SK-N-SH (cell line): ENCODE results near the gene RCAN3. TPM values are rescaled to one million over a fixed set of nuclear protein-coding genes. Genes with fewer than 3 reads are reported as not detected.

Experiments
- CTCF ChIA-PET: fragments of 300-600, 350-600 bp; formaldehyde crosslinking; extraction: SDS; loops from one replicate; lab custom pipeline; 2021; lab: Yijun Ruan, JAX
- POLR2A ChIA-PET: fragments of 350-600 bp; sonication (Branson Sonifier 250); formaldehyde crosslinking; extraction: SDS; loops from one replicate; lab custom pipeline; 2020; ENCODE audit warnings: antibody characterized with exemption, inconsistent platforms; lab: Yijun Ruan, JAX
- DNase-seq: peaks from one replicate; pipeline ENCODE4 v3.0.0; 2012
- H2AFZ ChIP-seq: fragments of 200-600 bp; sonication (generic); 2 replicates; pipeline ENCODE4 v1.8.1; 2016; ENCODE audit warnings: antibody characterized with exemption, mild to moderate bottlenecking, low read depth
- H3F3A ChIP-seq: fragments of 200-600 bp; sonication (generic); replicated peaks from 2 replicates; pipeline ENCODE3; 2016; ENCODE audit warnings: antibody characterized with exemption, mild to moderate bottlenecking; ENCODE audit not compliant: insufficient read depth
- H3K27ac ChIP-seq, 2 experiments: fragments of 200-500 bp in 1 of 2; fragments of 200-600 bp in 1 of 2; sonication (Bioruptor generic) in 1 of 2; sonication (generic), shearing (Covaris generic) in 1 of 2; 2 replicates each; pipeline versions ENCODE4 v1.5.1 to v1.6.1; 2014 to 2016; ENCODE audit warnings: low read depth in 2 of 2, inconsistent platforms in 1 of 2, low read length in 1 of 2, mild to moderate bottlenecking in 1 of 2, mixed read lengths in 1 of 2
- H3K27me3 ChIP-seq: fragments of 200-600 bp; sonication (generic), shearing (Covaris generic); 2 replicates; pipeline ENCODE4 v1.6.1; 2016; ENCODE audit warnings: mixed run types; ENCODE audit not compliant: insufficient read depth
- H3K36me3 ChIP-seq, 2 experiments: fragments of 200-500 bp in 1 of 2; fragments of 200-600 bp in 1 of 2; sonication (Bioruptor generic) in 1 of 2; sonication (generic) in 1 of 2; replicated peaks in 1 of 2; 2 replicates each; pipeline versions ENCODE3 to v1.5.1; 2014 to 2016; ENCODE audit warnings: low read length in 1 of 2, mild to moderate bottlenecking in 1 of 2; ENCODE audit not compliant: insufficient read depth in 2 of 2, control insufficient read depth in 1 of 2
- H3K4me1 ChIP-seq, 2 experiments: fragments of 200-500 bp in 1 of 2; fragments of 200-600 bp in 1 of 2; sonication (Bioruptor generic) in 1 of 2; sonication (generic), shearing (Covaris generic) in 1 of 2; 2 replicates each; pipeline versions ENCODE4 v1.5.1 to v1.6.1; 2014 to 2016; ENCODE audit warnings: low read depth in 1 of 2, low read length in 1 of 2, mixed run types in 1 of 2; ENCODE audit not compliant: insufficient read depth in 2 of 2, control insufficient read depth in 1 of 2
- H3K4me2 ChIP-seq: fragments of 200-600 bp; sonication (generic), shearing (Covaris generic); 2 replicates; pipeline ENCODE4 v1.6.1; 2017; ENCODE audit warnings: mixed run types
- H3K4me3 ChIP-seq, 2 experiments: fragments of 200-500 bp in 1 of 2; fragments of 200-600 bp in 1 of 2; sonication (Bioruptor generic) in 1 of 2; sonication (generic), shearing (Covaris generic) in 1 of 2; 2 replicates each; pipeline versions ENCODE4 v1.5.1 to v1.8.1; 2014 to 2016; ENCODE audit warnings: low read depth in 2 of 2, inconsistent platforms in 1 of 2, low read length in 1 of 2, mild to moderate bottlenecking in 1 of 2, mixed read lengths in 1 of 2, moderate library complexity in 1 of 2
- H3K79me2 ChIP-seq: fragments of 200-600 bp; sonication (generic); 2 replicates; pipeline ENCODE4 v1.8.1; 2017; ENCODE audit warnings: mild to moderate bottlenecking; ENCODE audit not compliant: insufficient read depth
- H3K9ac ChIP-seq: fragments of 200-600 bp; sonication (generic); 2 replicates; pipeline ENCODE4 v1.6.1; 2017; ENCODE audit warnings: mixed run types
- H3K9me2 ChIP-seq: fragments of 200-600 bp; sonication (generic); 2 replicates; pipeline ENCODE4 v1.6.1; 2017; ENCODE audit warnings: mixed run types
- H3K9me3 ChIP-seq: fragments of 200-600 bp; sonication (generic); 2 replicates; pipeline ENCODE4 v1.6.1; 2017; ENCODE audit warnings: mixed run types, mild to moderate bottlenecking, moderate library complexity
- H4K20me1 ChIP-seq: fragments of 200-600 bp; sonication (generic); 2 replicates; pipeline ENCODE4 v1.6.1; 2017; ENCODE audit warnings: mild to moderate bottlenecking, mixed run types; ENCODE audit not compliant: insufficient read depth
- EZH2phosphoT487 ChIP-seq: fragments of 200-600 bp; sonication (generic); IDR thresholded peaks from 2 replicates; pipeline ENCODE4 v1.6.1; 2017; ENCODE audit warnings: low read depth, mixed run types, mild to moderate bottlenecking, antibody characterized with exemption, moderate library complexity, borderline replicate concordance
- FOSL2 ChIP-seq: IDR thresholded peaks from 2 replicates; pipeline ENCODE4 v1.4.0; 2012; ENCODE audit warnings: low read depth, mild to moderate bottlenecking, moderate library complexity, borderline replicate concordance
- GABPA ChIP-seq: IDR thresholded peaks from 2 replicates; pipeline ENCODE4 v1.4.0; 2012; ENCODE audit warnings: low read depth, mild to moderate bottlenecking
- GATA2 ChIP-seq: sonication (generic); formaldehyde crosslinking; IDR thresholded peaks from 2 replicates; pipeline ENCODE4 v1.5.0; 2020; ENCODE audit warnings: mild to moderate bottlenecking, missing genetic modification reagents
- SMC3 ChIP-seq: IDR thresholded peaks from 2 replicates; pipeline ENCODE4 v1.6.1; 2012; ENCODE audit warnings: low read depth, low read length, improper control_type of control experiment
- YY1 ChIP-seq: IDR thresholded peaks from 2 replicates; pipeline ENCODE4 v1.4.0; 2012; ENCODE audit warnings: low read depth, mild to moderate bottlenecking
- WGBS: methylation state at CpG from one replicate; pipeline ENCODE4 v1.1.6; 2017; ENCODE audit warnings: low lambda C conversion rate; 5-methylcytosine and 5-hydroxymethylcytosine counted together
- polyA plus RNA-seq, 3 experiments: library from polyadenylated mRNA; depleted of rRNA; stranded (reverse); fragments of >200 nt; gene quantifications; 2 replicates each; pipeline ENCODE4 v1.2.3, GENCODE V29; 2012
- TF ChIP-seq, protein P1 (sequence below): fragments of 200-600 bp; sonication (generic); IDR thresholded peaks from 2 replicates; pipeline ENCODE4 v1.6.1; 2017; ENCODE audit warnings: antibody characterized with exemption, mild to moderate bottlenecking, moderate library complexity
- TF ChIP-seq, protein P2 (sequence below): IDR thresholded peaks from 2 replicates; pipeline ENCODE4 v1.6.1; 2012; ENCODE audit warnings: mild to moderate bottlenecking, low read depth, low read length, moderate library complexity
- TF ChIP-seq, protein P3 (sequence below): IDR thresholded peaks from 2 replicates; pipeline ENCODE4 v1.4.0; 2012; ENCODE audit warnings: low read depth, borderline replicate concordance

RCAN3 gene
- polyA plus RNA-seq, 1 of the 3 experiments (the other 2 are of a cell fraction) = 4.8 TPM

DNA sequence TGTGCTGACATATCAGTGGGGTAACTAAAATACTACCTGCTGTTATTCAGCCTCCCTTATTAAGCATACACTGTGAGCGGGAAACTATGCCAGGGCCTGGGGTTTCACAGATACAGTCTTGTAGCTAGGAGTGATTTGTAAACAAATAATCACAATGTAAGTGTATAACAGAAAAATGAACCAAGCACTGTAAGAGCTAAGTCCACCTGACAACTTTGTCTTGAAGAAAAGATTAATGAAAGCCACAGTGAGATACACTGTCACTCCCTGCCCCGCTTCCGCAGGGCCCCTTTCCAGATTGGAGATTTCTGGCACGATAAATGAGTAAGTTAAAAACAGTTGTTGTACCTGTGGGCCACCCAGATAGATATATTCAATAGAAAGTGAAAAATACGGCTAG is 4.8 kb downstream of the RCAN3 start:
- CTCF ChIA-PET = no interaction called here
- H3K9me2 ChIP-seq = no peaks in the 10 kb centered on the region
- no peak overlapping the region for H3K4me2 ChIP-seq
- H3K4me3 ChIP-seq = no peak overlapping the region
- peaks cover 0 to 5% of the 10 kb centered on the region in 2 experiments for H3K36me3 ChIP-seq
- no peak overlapping the region for H3K27ac ChIP-seq
- no peaks in the 10 kb centered on the region for H4K20me1 ChIP-seq
- no peak overlapping the region for H3K9ac ChIP-seq
- H2AFZ ChIP-seq = no peak overlapping the region
- peaks cover 4% of the 10 kb centered on the region for H3F3A ChIP-seq
- DNase-seq = no peak
- no peaks in the 10 kb centered on the region for H3K27me3 ChIP-seq
- POLR2A ChIA-PET = no interaction called here
- no peaks in the 10 kb centered on the region for H3K9me3 ChIP-seq
- peaks cover 37% of the 10 kb centered on the region for H3K79me2 ChIP-seq
- no peak for TF ChIP-seq FOSL2
- TF ChIP-seq YY1 = no peak
- peaks cover 0 to 3% of the 10 kb centered on the region in 2 experiments; a peak in 1 of 4 replicates for H3K4me1 ChIP-seq
- WGBS = 96% methylated on average over 5 of the region's 5 CpGs

DNA sequence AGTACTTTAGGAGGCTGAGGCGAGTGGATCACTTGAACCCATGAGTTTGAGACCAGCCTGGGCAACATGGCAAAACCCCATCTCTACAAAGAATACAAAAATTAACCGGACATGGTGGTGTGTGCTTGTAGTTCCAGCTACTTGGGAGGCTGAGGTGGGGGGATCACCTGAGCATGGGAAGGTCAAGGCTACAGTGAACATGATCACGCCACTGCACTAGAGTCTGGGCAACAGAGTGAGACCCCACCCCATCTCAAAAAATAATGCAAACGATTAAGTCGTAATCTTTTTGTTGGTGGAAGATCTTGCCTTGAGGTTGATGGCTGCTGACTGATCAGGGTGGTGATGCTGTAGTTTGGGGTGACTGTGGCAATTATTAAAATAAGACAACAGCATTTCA is 6.3 kb downstream of the RCAN3 start:
- Histone ChIP-seq H3K36me3 (peaks cover 0 to 5% of the 10 kb centered on the region in 2 experiments), H3K79me2 (peaks cover 29% of the 10 kb centered on the region), H3K9me3 (no peaks in the 10 kb centered on the region), H3K9ac (no peak overlapping the region), H3K27ac (no peak overlapping the region)
- TF ChIP-seq GABPA (no peak), SMC3 (no peak), GATA2 (CRISPR knock-in tag) (no peak), EZH2phosphoT487 (no peak)
- TF ChIP-seq, protein P1, sequence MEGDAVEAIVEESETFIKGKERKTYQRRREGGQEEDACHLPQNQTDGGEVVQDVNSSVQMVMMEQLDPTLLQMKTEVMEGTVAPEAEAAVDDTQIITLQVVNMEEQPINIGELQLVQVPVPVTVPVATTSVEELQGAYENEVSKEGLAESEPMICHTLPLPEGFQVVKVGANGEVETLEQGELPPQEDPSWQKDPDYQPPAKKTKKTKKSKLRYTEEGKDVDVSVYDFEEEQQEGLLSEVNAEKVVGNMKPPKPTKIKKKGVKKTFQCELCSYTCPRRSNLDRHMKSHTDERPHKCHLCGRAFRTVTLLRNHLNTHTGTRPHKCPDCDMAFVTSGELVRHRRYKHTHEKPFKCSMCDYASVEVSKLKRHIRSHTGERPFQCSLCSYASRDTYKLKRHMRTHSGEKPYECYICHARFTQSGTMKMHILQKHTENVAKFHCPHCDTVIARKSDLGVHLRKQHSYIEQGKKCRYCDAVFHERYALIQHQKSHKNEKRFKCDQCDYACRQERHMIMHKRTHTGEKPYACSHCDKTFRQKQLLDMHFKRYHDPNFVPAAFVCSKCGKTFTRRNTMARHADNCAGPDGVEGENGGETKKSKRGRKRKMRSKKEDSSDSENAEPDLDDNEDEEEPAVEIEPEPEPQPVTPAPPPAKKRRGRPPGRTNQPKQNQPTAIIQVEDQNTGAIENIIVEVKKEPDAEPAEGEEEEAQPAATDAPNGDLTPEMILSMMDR = no peak
- TF ChIP-seq, protein P2, sequence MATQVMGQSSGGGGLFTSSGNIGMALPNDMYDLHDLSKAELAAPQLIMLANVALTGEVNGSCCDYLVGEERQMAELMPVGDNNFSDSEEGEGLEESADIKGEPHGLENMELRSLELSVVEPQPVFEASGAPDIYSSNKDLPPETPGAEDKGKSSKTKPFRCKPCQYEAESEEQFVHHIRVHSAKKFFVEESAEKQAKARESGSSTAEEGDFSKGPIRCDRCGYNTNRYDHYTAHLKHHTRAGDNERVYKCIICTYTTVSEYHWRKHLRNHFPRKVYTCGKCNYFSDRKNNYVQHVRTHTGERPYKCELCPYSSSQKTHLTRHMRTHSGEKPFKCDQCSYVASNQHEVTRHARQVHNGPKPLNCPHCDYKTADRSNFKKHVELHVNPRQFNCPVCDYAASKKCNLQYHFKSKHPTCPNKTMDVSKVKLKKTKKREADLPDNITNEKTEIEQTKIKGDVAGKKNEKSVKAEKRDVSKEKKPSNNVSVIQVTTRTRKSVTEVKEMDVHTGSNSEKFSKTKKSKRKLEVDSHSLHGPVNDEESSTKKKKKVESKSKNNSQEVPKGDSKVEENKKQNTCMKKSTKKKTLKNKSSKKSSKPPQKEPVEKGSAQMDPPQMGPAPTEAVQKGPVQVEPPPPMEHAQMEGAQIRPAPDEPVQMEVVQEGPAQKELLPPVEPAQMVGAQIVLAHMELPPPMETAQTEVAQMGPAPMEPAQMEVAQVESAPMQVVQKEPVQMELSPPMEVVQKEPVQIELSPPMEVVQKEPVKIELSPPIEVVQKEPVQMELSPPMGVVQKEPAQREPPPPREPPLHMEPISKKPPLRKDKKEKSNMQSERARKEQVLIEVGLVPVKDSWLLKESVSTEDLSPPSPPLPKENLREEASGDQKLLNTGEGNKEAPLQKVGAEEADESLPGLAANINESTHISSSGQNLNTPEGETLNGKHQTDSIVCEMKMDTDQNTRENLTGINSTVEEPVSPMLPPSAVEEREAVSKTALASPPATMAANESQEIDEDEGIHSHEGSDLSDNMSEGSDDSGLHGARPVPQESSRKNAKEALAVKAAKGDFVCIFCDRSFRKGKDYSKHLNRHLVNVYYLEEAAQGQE = no peak
- TF ChIP-seq, protein P3, sequence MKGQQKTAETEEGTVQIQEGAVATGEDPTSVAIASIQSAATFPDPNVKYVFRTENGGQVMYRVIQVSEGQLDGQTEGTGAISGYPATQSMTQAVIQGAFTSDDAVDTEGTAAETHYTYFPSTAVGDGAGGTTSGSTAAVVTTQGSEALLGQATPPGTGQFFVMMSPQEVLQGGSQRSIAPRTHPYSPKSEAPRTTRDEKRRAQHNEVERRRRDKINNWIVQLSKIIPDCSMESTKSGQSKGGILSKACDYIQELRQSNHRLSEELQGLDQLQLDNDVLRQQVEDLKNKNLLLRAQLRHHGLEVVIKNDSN = no peak
- TF ChIP-seq, all 33 proteins: peak for 0
- CTCF ChIA-PET = no interaction called here
- no peaks in the 10 kb centered on the region for H4K20me1 ChIP-seq
- H3F3A ChIP-seq = peaks cover 4% of the 10 kb centered on the region
- H3K4me1 ChIP-seq = no peaks in the 10 kb centered on the region; a peak in 1 of 4 replicates
- no peak overlapping the region for H2AFZ ChIP-seq
- no peak for DNase-seq
- POLR2A ChIA-PET = no interaction called here
- H3K4me3 ChIP-seq = no peak overlapping the region
- H3K27me3 ChIP-seq = no peaks in the 10 kb centered on the region
- H3K4me2 ChIP-seq = no peak overlapping the region
- 95% methylated on average over 5 of the region's 5 CpGs for WGBS
- no peaks in the 10 kb centered on the region for H3K9me2 ChIP-seq
